HCT116 (cell line): ENCODE data around the gene RCVRN. TPM values are rescaled to one million over a fixed set of nuclear protein-coding genes. Genes with fewer than 3 reads are reported as not detected.

ENCODE experiments used
- ATAC-seq: fragments of 200-7000 bp; cut with Tn5 transposase; 2 replicates; pipeline ENCODE4 v1.9.1; 2020; ENCODE audit warnings: mild to moderate bottlenecking, moderate library complexity
- BruUV-seq: library from RNA; stranded (reverse); fragments of 400-500 nt; replicated peaks from 2 replicates; lab custom pipeline; 2021; lab: Mats Ljungman, UMichigan
- CTCF ChIA-PET: fragments of 300-600 bp; sonication (Branson Sonifier 250); formaldehyde crosslinking; loops from one replicate; lab custom pipeline; 2021; ENCODE audit warnings: antibody characterized with exemption; lab: Charles Lee
- POLR2A ChIA-PET: fragments of 300-600, 350-600 bp; sonication (Branson Sonifier 250); formaldehyde crosslinking; loops from one replicate; lab custom pipeline; 2021; ENCODE audit warnings: antibody characterized with exemption; lab: Charles Lee
- RAD21 ChIA-PET, 2 experiments: fragments of 300-600 bp; sonication (Branson Sonifier 250); formaldehyde crosslinking; loops; one replicate each; lab custom pipeline; 2023; ENCODE audit warnings: low total read pairs in 2 of 2; ENCODE audit not compliant: uncharacterized antibody in 2 of 2, unreplicated experiment in 2 of 2, low non-redundant PET in 1 of 2; lab: Charles Lee
- DNase-seq: peaks from one replicate; pipeline ENCODE4 v3.0.0-alpha.2; 2010; ENCODE audit warnings: low read depth, low spot score
- H2AFZ ChIP-seq: fragments of 200-600 bp; shearing (Covaris generic), sonication (generic); 2 replicates; pipeline ENCODE4 v1.6.1; 2017; ENCODE audit warnings: low read depth, mixed run types, mixed read lengths, antibody characterized with exemption, low read length; ENCODE audit not compliant: poor library complexity, severe bottlenecking
- H3K27ac ChIP-seq: 2 replicates; pipeline ENCODE4 v1.5.1; 2012; ENCODE audit warnings: low read depth, low read length
- H3K27me3 ChIP-seq: fragments of 200-600 bp; sonication (generic); 2 replicates; pipeline ENCODE4 v1.6.1; 2016; ENCODE audit warnings: mixed run types, low read length, mixed read lengths; ENCODE audit not compliant: insufficient read depth
- H3K36me3 ChIP-seq, 2 experiments: fragments of 200-500 bp in 1 of 2; fragments of 200-600 bp in 1 of 2; sonication (Bioruptor generic) in 1 of 2; sonication (generic) in 1 of 2; 2 replicates each; pipeline versions ENCODE4 v1.5.1 to v1.6.1; 2014 to 2016; ENCODE audit warnings: low read length in 2 of 2, inconsistent platforms in 1 of 2, mixed read lengths in 1 of 2, mixed run types in 1 of 2; ENCODE audit not compliant: insufficient read depth in 2 of 2, control insufficient read depth in 1 of 2
- H3K4me1 ChIP-seq, 2 experiments: fragments of 200-600 bp in 1 of 2; sonication (generic) in 1 of 2; 2 replicates each; pipeline versions ENCODE4 v1.5.1 to v1.6.1; 2012 to 2017; ENCODE audit warnings: low read length in 2 of 2, inconsistent platforms in 1 of 2, mild to moderate bottlenecking in 1 of 2, mixed read lengths in 1 of 2, mixed run types in 1 of 2, moderate library complexity in 1 of 2; ENCODE audit not compliant: insufficient read depth in 2 of 2, control insufficient read depth in 1 of 2
- H3K4me2 ChIP-seq: fragments of 200-600 bp; sonication (generic); 2 replicates; pipeline ENCODE4 v1.6.1; 2017; ENCODE audit warnings: mixed run types, low read length, mixed read lengths
- H3K4me3 ChIP-seq, 2 experiments: fragments of 200-600 bp in 1 of 2; sonication (generic) in 1 of 2; replicated peaks in 1 of 2; 2 replicates each; pipeline ENCODE4 v1.5.1; 2011 to 2016; ENCODE audit warnings: low read length in 2 of 2, control low read depth in 1 of 2, low read depth in 1 of 2, mild to moderate bottlenecking in 1 of 2, mixed read lengths in 1 of 2, mixed run types in 1 of 2
- H3K79me2 ChIP-seq: fragments of 200-600 bp; sonication (generic); 2 replicates; pipeline ENCODE4 v1.6.1; 2017; ENCODE audit warnings: mild to moderate bottlenecking, mixed run types, low read length, moderate library complexity, mixed read lengths; ENCODE audit not compliant: insufficient read depth
- H3K9ac ChIP-seq: fragments of 200-600 bp; sonication (generic); 2 replicates; pipeline ENCODE4 v1.6.1; 2016; ENCODE audit warnings: low read length, mixed read lengths
- H3K9me2 ChIP-seq: fragments of 200-600 bp; sonication (generic), shearing (Covaris generic); 2 replicates; pipeline ENCODE4 v1.6.1; 2017; ENCODE audit warnings: mixed run types, mild to moderate bottlenecking, moderate library complexity; ENCODE audit not compliant: insufficient read depth
- H3K9me3 ChIP-seq, 2 experiments: fragments of 200-500 bp in 1 of 2; fragments of 200-600 bp in 1 of 2; sonication (Bioruptor generic) in 1 of 2; sonication (generic) in 1 of 2; 2 replicates each; pipeline ENCODE4 v1.6.1; 2014 to 2017; ENCODE audit warnings: low read length in 2 of 2, mixed read lengths in 2 of 2, inconsistent platforms in 1 of 2, low read depth in 1 of 2, mild to moderate bottlenecking in 1 of 2, mixed run types in 1 of 2, moderate library complexity in 1 of 2; ENCODE audit not compliant: control insufficient read depth in 1 of 2, insufficient read depth in 1 of 2
- H4K20me1 ChIP-seq: fragments of 200-600 bp; sonication (generic), shearing (Covaris generic); 2 replicates; pipeline ENCODE4 v1.6.1; 2017; ENCODE audit warnings: mixed run types, mild to moderate bottlenecking, moderate library complexity; ENCODE audit not compliant: insufficient read depth
- CBX3 ChIP-seq: IDR thresholded peaks from 2 replicates; pipeline ENCODE4 v1.6.1; 2012; ENCODE audit warnings: low read depth
- EZH2 ChIP-seq: fragments of 200-600 bp; sonication (generic); IDR thresholded peaks from 2 replicates; pipeline ENCODE4 v1.6.1; 2017; ENCODE audit warnings: antibody characterized with exemption, mixed run types
- FOSL1 ChIP-seq: IDR thresholded peaks from 2 replicates; pipeline ENCODE4 v1.6.1; 2012; ENCODE audit warnings: low read depth
- RAD21 ChIP-seq: IDR thresholded peaks from 2 replicates; pipeline ENCODE4 v1.6.1; 2012; ENCODE audit warnings: low read depth, mild to moderate bottlenecking
- intact Hi-C: fragments of 100-400 bp; cut with micrococcal nuclease; formaldehyde crosslinking; loops from 2 replicates; pipeline ENCODE4 v1.10.0; 2022
- total RNA-seq: library from RNA; stranded (reverse); gene quantifications from one replicate; pipeline ENCODE4 v1.2.1, GENCODE V29; 2021; ENCODE audit not compliant: unreplicated experiment
- TF ChIP-seq, protein P1 (sequence below), 3 experiments: fragments of 200-600 bp in 1 of 3; sonication (generic) in 1 of 3; IDR thresholded peaks in 2 of 3; conservative IDR thresholded peaks in 1 of 3; 2 replicates each; pipeline ENCODE4 v1.5.1; 2012 to 2017; ENCODE audit warnings: low read depth in 2 of 3, low read length in 2 of 3, antibody characterized with exemption in 1 of 3, borderline replicate concordance in 1 of 3, control low read depth in 1 of 3, mild to moderate bottlenecking in 1 of 3, mixed read lengths in 1 of 3, mixed run types in 1 of 3, moderate library complexity in 1 of 3; ENCODE audit not compliant: insufficient read depth in 1 of 3
- TF ChIP-seq, protein P2 (sequence below): IDR thresholded peaks from 2 replicates; pipeline ENCODE4 v1.6.1; 2012

The RCVRN gene
- total RNA-seq, 1 experiment from 2014 or later: not detected

DNA sequence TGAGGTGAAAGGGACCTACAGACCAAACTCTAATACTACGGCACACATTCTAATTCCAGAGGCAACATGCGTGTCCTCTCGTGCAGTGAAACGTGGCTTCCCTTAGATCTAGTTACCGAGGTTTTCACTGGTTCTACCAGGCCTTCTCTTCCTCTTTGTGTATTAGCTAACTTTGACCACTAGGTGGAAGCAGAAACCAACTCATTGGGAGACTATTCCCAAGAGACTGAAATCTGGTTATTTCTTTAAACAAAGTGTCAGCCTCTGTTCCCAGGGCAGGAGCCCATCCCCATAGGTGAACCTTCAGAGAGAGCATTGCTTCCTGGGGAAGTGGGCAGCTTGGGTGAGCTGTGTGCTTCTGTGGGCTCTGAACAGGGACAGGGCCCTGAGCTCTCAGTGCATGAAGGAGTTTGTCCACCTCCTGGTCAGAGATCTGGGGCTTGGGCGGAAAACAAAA lies 19.7 kb upstream of the RCVRN start:
- H4K20me1 ChIP-seq: no peaks in the 10 kb centered on the region
- H3K79me2 ChIP-seq: no peaks in the 10 kb centered on the region
- DNase-seq (peak; percentile 81), ATAC-seq (peak; percentile 80)
- H2AFZ ChIP-seq: peak overlapping the region; percentile 97
- peak overlapping the region; percentile 40; the same call in 1 of the 2 replicates for H3K4me2 ChIP-seq
- no peaks in the 10 kb centered on the region for H3K36me3 ChIP-seq
- H3K9me3 ChIP-seq: no peaks in the 10 kb centered on the region
- H3K27ac ChIP-seq: no peak overlapping the region
- TF ChIP-seq, protein P1, sequence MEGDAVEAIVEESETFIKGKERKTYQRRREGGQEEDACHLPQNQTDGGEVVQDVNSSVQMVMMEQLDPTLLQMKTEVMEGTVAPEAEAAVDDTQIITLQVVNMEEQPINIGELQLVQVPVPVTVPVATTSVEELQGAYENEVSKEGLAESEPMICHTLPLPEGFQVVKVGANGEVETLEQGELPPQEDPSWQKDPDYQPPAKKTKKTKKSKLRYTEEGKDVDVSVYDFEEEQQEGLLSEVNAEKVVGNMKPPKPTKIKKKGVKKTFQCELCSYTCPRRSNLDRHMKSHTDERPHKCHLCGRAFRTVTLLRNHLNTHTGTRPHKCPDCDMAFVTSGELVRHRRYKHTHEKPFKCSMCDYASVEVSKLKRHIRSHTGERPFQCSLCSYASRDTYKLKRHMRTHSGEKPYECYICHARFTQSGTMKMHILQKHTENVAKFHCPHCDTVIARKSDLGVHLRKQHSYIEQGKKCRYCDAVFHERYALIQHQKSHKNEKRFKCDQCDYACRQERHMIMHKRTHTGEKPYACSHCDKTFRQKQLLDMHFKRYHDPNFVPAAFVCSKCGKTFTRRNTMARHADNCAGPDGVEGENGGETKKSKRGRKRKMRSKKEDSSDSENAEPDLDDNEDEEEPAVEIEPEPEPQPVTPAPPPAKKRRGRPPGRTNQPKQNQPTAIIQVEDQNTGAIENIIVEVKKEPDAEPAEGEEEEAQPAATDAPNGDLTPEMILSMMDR (IDR thresholded peaks at IDR 0.05 in 2 of 3, conservative IDR thresholded peaks at IDR 0.05 in 1 of 3; ENCODE audit: borderline replicate concordance in 1 of 3, insufficient read depth in 1 of 3, low read depth in 2 of 3, low read length in 2 of 3): peak; percentile 78 to 86 (median 80)
- TF ChIP-seq FOSL1 (no peak), CBX3 (peak; percentile 37; the same call in 1 of the 2 replicates), EZH2 (no peak), RAD21 (peak; percentile 88)
- TF ChIP-seq, protein P2, sequence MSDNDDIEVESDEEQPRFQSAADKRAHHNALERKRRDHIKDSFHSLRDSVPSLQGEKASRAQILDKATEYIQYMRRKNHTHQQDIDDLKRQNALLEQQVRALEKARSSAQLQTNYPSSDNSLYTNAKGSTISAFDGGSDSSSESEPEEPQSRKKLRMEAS: peak; percentile 39; the same call in 1 of the 2 replicates
- peaks cover 6 to 21% of the 10 kb centered on the region in 2 experiments for H3K4me1 ChIP-seq
- POLR2A ChIA-PET: no interaction called here
- RAD21 ChIA-PET: interaction anchor here (0.6 to 1.0 kb wide), 3 partner anchors 58 to 920 kb away, joined by 3 to 4 read pairs (median 3); no protein-coding TSS in a partner anchor
- no peak overlapping the region for H3K4me3 ChIP-seq
- CTCF ChIA-PET: interaction anchor here (0.6 to 3.2 kb wide), 12 partner anchors 10 to 704 kb away, joined by 3 to 25 read pairs (median 4); no protein-coding TSS in a partner anchor
- H3K27me3 ChIP-seq: 0 out of 2 replicates have a peak, but pooled peaks cover 1% of the 10 kb centered on the region
- no peak overlapping the region for H3K9ac ChIP-seq
- no TSS peak for BruUV-seq
- intact Hi-C loops: loop anchor here (1.0 to 5.0 kb wide), 4 partner anchors 35 to 693 kb away; no protein-coding TSS in a partner anchor
- no peaks in the 10 kb centered on the region for H3K9me2 ChIP-seq
